GM21825 (cell line): ENCODE data around the gene KLK4.

ENCODE experiments used
- ATAC-seq: cut with Tn5 transposase; IDR thresholded peaks from one replicate; pipeline ENCODE4 v1.9.1; 2021; ENCODE audit warnings: mild to moderate bottlenecking, moderate library complexity; ENCODE audit not compliant: unreplicated experiment

The KLK4 gene

GRCh38 chr19:50911206-50912101 lies at the start of gene KLK4:
Gene KLK4 (minus strand): TSS chr19:50911395. CDS start chr19:50910738, 657 bp downstream.
- ATAC-seq: no peak

GRCh38 chr19:50959731-50960500 lies 48.7 kb upstream of the KLK4 start:
- no peak for ATAC-seq

GRCh38 chr19:50957587-50957986 lies 46.4 kb upstream of the KLK4 start:
- no peak for ATAC-seq

GRCh38 chr19:50952910-50953309 lies 41.7 kb upstream of the KLK4 start, which contains the start of gene KLK5:
Gene KLK5 (minus strand): TSS chr19:50953038. CDS start chr19:50952657, 381 bp downstream.
- no peak for ATAC-seq

- no peak for ATAC-seq
Measured at GRCh38 chr19:50949861-50950260, 38.7 kb upstream of the KLK4 start.

GRCh38 chr19:50947123-50947522 lies 35.9 kb upstream of the KLK4 start:
- ATAC-seq: no peak

GRCh38 chr19:50944795-50945194 lies 33.6 kb upstream of the KLK4 start:
- ATAC-seq: no peak

GRCh38 chr19:50943074-50943828 lies 32.1 kb upstream of the KLK4 start:
- ATAC-seq: no peak

GRCh38 chr19:50939596-50939995 lies 28.4 kb upstream of the KLK4 start:
- ATAC-seq: no peak

GRCh38 chr19:50933640-50934039 lies 22.4 kb upstream of the KLK4 start:
- ATAC-seq: no peak

- ATAC-seq: no peak
Measured at GRCh38 chr19:50932690-50933083, 21.5 kb upstream of the KLK4 start.

- no peak for ATAC-seq
Measured at GRCh38 chr19:50932018-50932689, 21.0 kb upstream of the KLK4 start.

GRCh38 chr19:50931023-50931422 lies 19.8 kb upstream of the KLK4 start:
- no peak for ATAC-seq

GRCh38 chr19:50928831-50929230 lies 17.6 kb upstream of the KLK4 start:
- ATAC-seq: no peak

GRCh38 chr19:50926144-50926543 lies 14.9 kb upstream of the KLK4 start:
- ATAC-seq: no peak

GRCh38 chr19:50925734-50926133 lies 14.5 kb upstream of the KLK4 start:
- no peak for ATAC-seq

GRCh38 chr19:50924586-50924985 lies 13.4 kb upstream of the KLK4 start:
- ATAC-seq: no peak

- ATAC-seq: no peak
Measured at GRCh38 chr19:50922317-50922853, 11.2 kb upstream of the KLK4 start.

GRCh38 chr19:50921426-50922316 lies 10.5 kb upstream of the KLK4 start:
- ATAC-seq: no peak
